Thoracic aorta (tissue), 2 donors: Measurements from ENCODE around the gene POLR3GL. TPM values are rescaled to one million over a fixed set of nuclear protein-coding genes. Genes with fewer than 3 reads are reported as not detected.

ENCODE experiments used
- ATAC-seq: fragments of 150-250 bp; one replicate; pipeline ENCODE4 v1.8.0; 2017; ENCODE audit warnings: low read depth; ENCODE audit not compliant: insufficient number of reproducible peaks, low FRiP score
- DNase-seq: peaks from one replicate; pipeline ENCODE4 v3.0.0-alpha.2; 2020; ENCODE audit warnings: low spot score
- H3K27ac ChIP-seq, 2 donors: fragments of 200-600 bp; sonication (generic); 1 replicate in 1 of 2; 2 replicates in 1 of 2; pipeline ENCODE4 v1.5.1; 2016; ENCODE audit warnings: mild to moderate bottlenecking in 2 of 2, moderate library complexity in 2 of 2
- H3K27me3 ChIP-seq: fragments of 200-600 bp; sonication (generic); replicated peaks from 2 replicates; pipeline ENCODE4 v1.6.0; 2016; ENCODE audit warnings: mild to moderate bottlenecking; ENCODE audit not compliant: insufficient read depth
- H3K36me3 ChIP-seq: fragments of 200-600 bp; sonication (generic); one replicate; pipeline ENCODE4 v1.5.1; 2016
- H3K4me1 ChIP-seq, 2 donors: fragments of 200-600 bp; sonication (generic); 1 replicate in 1 of 2; 2 replicates in 1 of 2; pipeline versions ENCODE4 v1.5.1 to v1.6.0; 2016; ENCODE audit warnings: low read depth in 2 of 2, mild to moderate bottlenecking in 1 of 2; ENCODE audit not compliant: control insufficient read depth in 1 of 2
- H3K4me3 ChIP-seq: fragments of 200-600 bp; sonication (generic); 2 replicates; pipeline ENCODE4 v1.5.1; 2016; ENCODE audit warnings: mild to moderate bottlenecking
- H3K9me3 ChIP-seq: fragments of 200-600 bp; sonication (generic); 2 replicates; pipeline ENCODE4 v1.5.1; 2016
- CTCF ChIP-seq: fragments of 200-600 bp; sonication (generic); IDR thresholded peaks from one replicate; pipeline ENCODE4 v1.5.1; 2019; ENCODE audit warnings: antibody characterized with exemption
- total RNA-seq, 2 donors: library from RNA; depleted of rRNA; stranded (reverse); fragments of >200 nt; gene quantifications; one replicate each; pipeline versions ENCODE4 v1.1.0 to v1.2.3, GENCODE V29; 2016

The POLR3GL gene
- total RNA-seq, 2 donors from 2014 or later = 16.9 TPM

DNA sequence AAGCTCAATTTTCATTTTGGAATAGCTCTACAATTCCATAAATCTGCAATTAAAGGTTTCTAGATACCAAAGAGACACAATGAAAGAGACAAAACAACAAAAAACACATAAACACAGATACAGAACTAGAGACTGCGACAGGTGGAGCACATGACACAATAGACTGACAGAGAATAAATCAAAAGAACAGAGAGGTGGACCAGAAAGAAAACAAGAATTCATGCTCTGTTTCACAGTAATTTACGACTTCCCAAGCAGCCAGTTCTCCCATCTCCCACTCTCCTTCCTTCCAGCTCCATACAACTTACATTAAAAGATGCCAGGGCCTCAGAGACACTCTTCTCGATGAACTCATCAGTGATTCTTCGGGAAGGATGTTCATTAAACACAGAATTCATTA, 22.1 kb upstream of the POLR3GL start:
- H3K4me1 ChIP-seq = peaks cover 0 to 17% of the 10 kb centered on the region in 2 donors
- no peaks in the 10 kb centered on the region for H3K9me3 ChIP-seq
- DNase-seq (no peak), ATAC-seq (no peak)
- no peak for TF ChIP-seq CTCF
- H3K27ac ChIP-seq = no peak overlapping the region
- no peaks in the 10 kb centered on the region for H3K27me3 ChIP-seq
- no peak overlapping the region for H3K4me3 ChIP-seq
- H3K36me3 ChIP-seq = peaks cover 40% of the 10 kb centered on the region

GRCh38 chr1:145942871-145943270, 21.6 kb upstream of the POLR3GL start:
- TF ChIP-seq CTCF = no peak
- Histone ChIP-seq H3K27ac (no peak overlapping the region), H3K36me3 (peaks cover 41% of the 10 kb centered on the region)

GRCh38 chr1:145944532-145944931, 20.0 kb upstream of the POLR3GL start:
- H3K36me3 ChIP-seq = peaks cover 41% of the 10 kb centered on the region
- ATAC-seq = no peak
- H3K4me1 ChIP-seq = peaks cover 0 to 17% of the 10 kb centered on the region in 2 donors
- no peak overlapping the region for H3K4me3 ChIP-seq
- TF ChIP-seq CTCF = no peak
- no peaks in the 10 kb centered on the region for H3K9me3 ChIP-seq
- H3K27me3 ChIP-seq = no peaks in the 10 kb centered on the region
- no peak for DNase-seq
- no peak overlapping the region for H3K27ac ChIP-seq

More at GRCh38 chr1:145942871-145943270, 21.6 kb upstream of the POLR3GL start:
- ATAC-seq (no peak), DNase-seq (no peak)
- Histone ChIP-seq H3K4me1 (peaks cover 0 to 17% of the 10 kb centered on the region in 2 donors), H3K27me3 (no peaks in the 10 kb centered on the region), H3K4me3 (no peak overlapping the region), H3K9me3 (no peaks in the 10 kb centered on the region)

- Histone ChIP-seq H3K27me3 (no peaks in the 10 kb centered on the region), H3K9me3 (no peaks in the 10 kb centered on the region), H3K4me1 (peaks cover 3 to 20% of the 10 kb centered on the region in 2 donors), H3K36me3 (peaks cover 30% of the 10 kb centered on the region), H3K4me3 (no peak overlapping the region), H3K27ac (no peak overlapping the region)
- ATAC-seq (no peak), DNase-seq (no peak)
- no peak for TF ChIP-seq CTCF
Observed at GRCh38 chr1:145946477-145946986, 18.0 kb upstream of the POLR3GL start.

GRCh38 chr1:145947551-145947950, 16.9 kb upstream of the POLR3GL start:
- DNase-seq (no peak), ATAC-seq (no peak)
- TF ChIP-seq CTCF = no peak
- Histone ChIP-seq H3K4me3 (no peak overlapping the region), H3K9me3 (no peaks in the 10 kb centered on the region), H3K4me1 (peaks cover 5 to 28% of the 10 kb centered on the region in 2 donors), H3K36me3 (peaks cover 21% of the 10 kb centered on the region), H3K27me3 (no peaks in the 10 kb centered on the region), H3K27ac (no peak overlapping the region)
